SK-N-SH treated with all-trans-retinoic acid at 6 μM for 48 hours (cell line): ENCODE results near the gene PGS1.

Source experiments
- ARNTL ChIP-seq: fragments of 450-650 bp; formaldehyde crosslinking; IDR thresholded peaks from 2 replicates; pipeline ENCODE4 v1.5.0; 2020; ENCODE audit warnings: low read depth, mild to moderate bottlenecking, moderate library complexity, borderline replicate concordance
- SNAI2 ChIP-seq: fragments of 250-450 bp; sonication (Bioruptor Pico); IDR thresholded peaks from 2 replicates; pipeline ENCODE4 v1.5.0; 2020; ENCODE audit warnings: mild to moderate bottlenecking, moderate library complexity

DNA sequence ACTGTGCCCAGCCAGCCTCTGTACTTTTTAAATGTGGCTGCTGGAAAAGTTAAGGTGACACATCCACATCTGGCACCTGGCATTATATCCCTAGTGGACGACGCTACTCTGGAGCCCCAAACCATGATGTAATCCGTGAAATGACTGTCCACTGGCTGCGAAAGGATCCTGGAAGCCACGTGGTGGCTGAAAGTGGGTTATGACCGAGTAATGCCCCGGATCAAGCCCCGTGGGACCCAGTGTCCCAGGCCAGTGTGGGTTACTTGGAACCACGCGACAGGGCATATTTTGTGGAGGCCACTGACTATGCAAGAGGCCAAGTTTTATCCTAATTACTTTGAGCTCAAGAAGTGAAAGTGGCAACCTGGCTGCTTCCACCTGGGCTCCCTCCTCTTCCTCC lies 79.6 kb downstream of the PGS1 start:
- TF ChIP-seq SNAI2 (CRISPR knock-in tag) (no peak), ARNTL (CRISPR knock-in tag) (no peak)
